Tibial artery (tissue), 4 donors: ENCODE data around the gene CD247.

Experiments used
- DNase-seq, 2 donors: peaks; one replicate each; pipeline ENCODE4 v3.0.0-alpha.2; 2019
- H3K27ac ChIP-seq, 2 donors: fragments of 200-600 bp; sonication (generic) in 1 of 2; 1 replicate in 1 of 2; 2 replicates in 1 of 2; pipeline ENCODE4 v1.5.1; 2018 to 2019; ENCODE audit warnings: mild to moderate bottlenecking in 1 of 2
- H3K27me3 ChIP-seq, 2 donors: fragments of 200-600 bp; sonication (generic) in 1 of 2; one replicate each; pipeline versions ENCODE4 v1.5.1 to v1.6.0; 2016 to 2019
- H3K36me3 ChIP-seq, 3 donors: fragments of 200-600 bp; sonication (generic) in 2 of 3; one replicate each; pipeline ENCODE4 v1.5.1; 2016 to 2019; ENCODE audit warnings: mild to moderate bottlenecking in 2 of 3
- H3K4me1 ChIP-seq, 4 donors: fragments of 200-600 bp; sonication (generic) in 2 of 4; 1 replicate in 3 of 4; 2 replicates in 1 of 4; pipeline ENCODE4 v1.5.1; 2016 to 2019
- H3K4me3 ChIP-seq, 2 donors: fragments of 200-600 bp; sonication (generic) in 1 of 2; 1 replicate in 1 of 2; 2 replicates in 1 of 2; pipeline ENCODE4 v1.5.1; 2018 to 2019; ENCODE audit warnings: mild to moderate bottlenecking in 2 of 2
- H3K9me3 ChIP-seq, 3 donors: fragments of 200-600 bp; sonication (generic) in 1 of 3; one replicate each; pipeline ENCODE4 v1.5.1; 2016 to 2019
- CTCF ChIP-seq, 2 experiments: fragments of 200-600 bp in 1 of 2; fragments of 450-650 bp in 1 of 2; IDR thresholded peaks; one replicate each; pipeline ENCODE4 v1.5.1; 2017 to 2019; ENCODE audit warnings: antibody characterized with exemption in 2 of 2, mild to moderate bottlenecking in 1 of 2, moderate library complexity in 1 of 2
- intact Hi-C: fragments of 100-400 bp; cut with DNase I; formaldehyde crosslinking; loops from one replicate; pipeline ENCODE4 v1.15.0; 2023; ENCODE audit warnings: low total_unique reads

Gene CD247

DNA sequence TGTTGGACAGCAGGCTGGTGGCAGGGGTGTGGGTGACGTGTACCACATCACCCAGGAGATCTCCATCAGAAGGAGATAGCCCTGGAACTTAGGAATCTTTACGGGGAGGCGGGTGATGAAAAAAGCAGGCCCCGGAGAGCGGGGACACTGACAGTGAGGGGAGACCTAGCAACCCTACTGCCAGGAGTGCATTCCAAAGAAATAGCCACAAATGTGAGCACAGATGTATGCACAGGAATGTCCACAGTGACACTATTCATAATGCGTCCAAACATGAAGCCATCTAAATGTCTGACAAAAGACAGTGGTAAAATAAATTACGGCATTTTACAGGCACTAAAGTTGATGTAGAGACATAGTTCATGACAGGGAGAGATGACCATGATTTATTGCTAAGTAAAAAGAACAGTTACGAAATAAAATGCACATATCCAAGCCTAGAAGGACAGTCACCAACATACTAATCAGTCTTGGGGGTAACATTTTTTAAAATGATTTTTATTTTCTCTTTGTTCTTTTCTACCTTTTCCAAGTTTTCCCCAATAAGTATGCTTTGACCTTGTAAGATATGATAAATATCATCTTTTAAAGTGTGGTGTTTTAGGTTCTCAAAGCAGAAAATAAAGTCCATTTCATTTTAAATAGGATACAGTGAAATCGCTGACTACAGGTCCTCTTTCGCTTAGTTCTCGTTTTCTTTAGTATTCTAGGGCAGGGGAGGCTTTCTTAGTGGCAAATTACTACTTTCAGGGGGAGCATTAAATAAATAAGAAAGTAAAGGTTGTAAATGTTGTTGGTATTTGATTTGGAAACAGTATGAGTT, 21.3 kb downstream of the CD247 start:
- Histone ChIP-seq H3K9me3 (no peaks in the 10 kb centered on the region), H3K36me3 (no peaks in the 10 kb centered on the region), H3K27me3 (peaks cover 0 to 5% of the 10 kb centered on the region in 2 donors), H3K27ac (no peak overlapping the region), H3K4me1 (no peaks in the 10 kb centered on the region), H3K4me3 (no peak overlapping the region)
- no peak for TF ChIP-seq CTCF (IDR thresholded peaks at IDR 0.05)
- intact Hi-C loops, result no loop called here
- no peak for DNase-seq

DNA sequence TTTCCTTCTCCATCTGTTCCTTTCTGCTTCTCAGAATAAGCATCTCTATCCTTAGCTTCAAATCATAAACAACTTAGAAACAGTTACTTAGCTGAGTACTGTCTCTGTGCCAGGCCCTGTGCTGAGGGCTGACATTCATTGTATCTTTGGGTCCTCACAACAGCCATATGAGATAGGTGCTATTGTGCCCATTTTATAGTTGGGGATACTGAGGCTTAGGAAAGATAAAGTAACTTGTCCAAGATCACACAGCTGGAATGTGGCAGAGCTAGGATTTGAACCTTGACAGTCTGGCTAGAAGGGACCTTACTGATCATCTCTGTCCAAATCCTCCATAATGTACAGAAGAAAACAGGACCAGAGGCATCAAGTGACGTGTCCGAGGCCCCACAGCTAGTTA, 25.0 kb downstream of the CD247 start:
- Histone ChIP-seq H3K4me1 (no peaks in the 10 kb centered on the region), H3K36me3 (no peaks in the 10 kb centered on the region), H3K27ac (no peak overlapping the region), H3K4me3 (no peak overlapping the region), H3K27me3 (peaks cover 0 to 5% of the 10 kb centered on the region in 2 donors), H3K9me3 (no peaks in the 10 kb centered on the region)
- intact Hi-C loops, result no loop called here
- DNase-seq, result no peak
- TF ChIP-seq CTCF (IDR thresholded peaks at IDR 0.05), result no peak

GRCh38 chr1:167492481-167492910, 25.8 kb downstream of the CD247 start:
- no peak overlapping the region for H3K27ac ChIP-seq
- DNase-seq, result no peak
- no peaks in the 10 kb centered on the region for H3K4me1 ChIP-seq
- H3K27me3 ChIP-seq, result peaks cover 0 to 5% of the 10 kb centered on the region in 2 donors
- no peaks in the 10 kb centered on the region for H3K9me3 ChIP-seq
- no peak for TF ChIP-seq CTCF (IDR thresholded peaks at IDR 0.05)
- no peaks in the 10 kb centered on the region for H3K36me3 ChIP-seq
- no peak overlapping the region for H3K4me3 ChIP-seq
- intact Hi-C loops, result loop anchor here (1.0 kb wide), 1 partner anchor 14 kb away; no protein-coding TSS in a partner anchor

DNA sequence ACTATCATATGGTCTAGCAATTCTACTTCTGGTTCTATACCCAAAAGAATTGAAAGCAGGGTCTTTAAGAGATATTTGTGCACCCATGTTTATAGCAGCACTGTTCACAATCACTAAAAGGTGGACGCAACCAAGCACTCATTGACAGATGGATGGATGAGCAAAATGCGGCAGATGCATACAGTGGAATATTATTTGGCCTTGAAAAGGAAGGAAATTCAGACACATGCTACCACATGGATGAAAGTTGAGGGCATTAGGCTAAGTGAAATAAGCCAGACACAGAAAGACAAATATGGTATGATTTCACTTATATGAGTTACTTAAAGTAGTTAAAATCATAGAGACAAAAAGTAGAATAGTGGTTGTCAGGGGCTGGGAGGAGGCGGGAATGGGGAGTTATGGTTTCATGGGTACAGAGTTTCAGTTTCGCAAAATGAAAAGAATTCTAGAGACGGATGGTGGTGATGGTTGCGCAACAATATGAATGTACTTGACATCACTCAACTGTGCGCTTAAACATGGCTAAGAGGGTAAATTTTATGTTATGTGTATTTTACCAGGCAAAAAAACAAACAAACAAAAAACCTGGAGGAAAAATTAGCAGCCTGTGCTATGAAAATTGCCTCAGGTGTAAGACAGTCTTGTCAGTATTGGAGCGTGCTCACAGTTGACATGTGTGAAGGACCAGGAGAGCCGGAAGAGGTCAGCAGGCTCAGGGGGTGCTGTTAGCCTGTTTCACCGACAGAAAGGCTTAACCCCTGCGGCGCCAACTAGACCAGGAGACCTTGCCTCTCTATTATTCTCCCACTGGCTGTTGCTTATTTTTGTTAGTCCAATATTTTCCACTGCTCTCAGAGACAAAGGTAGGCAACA, 26.5 kb downstream of the CD247 start:
- Histone ChIP-seq H3K4me1 (no peaks in the 10 kb centered on the region), H3K27me3 (peaks cover 0 to 5% of the 10 kb centered on the region in 2 donors), H3K4me3 (no peak overlapping the region), H3K36me3 (no peaks in the 10 kb centered on the region), H3K9me3 (no peaks in the 10 kb centered on the region), H3K27ac (no peak overlapping the region)
- no peak for TF ChIP-seq CTCF (IDR thresholded peaks at IDR 0.05)
- no peak for DNase-seq
- intact Hi-C loops, result loop anchor here (1.0 kb wide), 1 partner anchor 14 kb away; no protein-coding TSS in a partner anchor

- Histone ChIP-seq H3K4me3 (no peak overlapping the region), H3K27ac (no peak overlapping the region), H3K4me1 (no peaks in the 10 kb centered on the region), H3K27me3 (peaks cover 0 to 5% of the 10 kb centered on the region in 2 donors), H3K9me3 (no peaks in the 10 kb centered on the region), H3K36me3 (no peaks in the 10 kb centered on the region)
- intact Hi-C loops, result no loop called here
- DNase-seq, result no peak
- TF ChIP-seq CTCF (IDR thresholded peaks at IDR 0.05), result no peak
Measured at GRCh38 chr1:167490765-167491164, 27.6 kb downstream of the CD247 start.
